Measurements from ENCODE around the gene UTP15.

UTP15 gene, protein sequence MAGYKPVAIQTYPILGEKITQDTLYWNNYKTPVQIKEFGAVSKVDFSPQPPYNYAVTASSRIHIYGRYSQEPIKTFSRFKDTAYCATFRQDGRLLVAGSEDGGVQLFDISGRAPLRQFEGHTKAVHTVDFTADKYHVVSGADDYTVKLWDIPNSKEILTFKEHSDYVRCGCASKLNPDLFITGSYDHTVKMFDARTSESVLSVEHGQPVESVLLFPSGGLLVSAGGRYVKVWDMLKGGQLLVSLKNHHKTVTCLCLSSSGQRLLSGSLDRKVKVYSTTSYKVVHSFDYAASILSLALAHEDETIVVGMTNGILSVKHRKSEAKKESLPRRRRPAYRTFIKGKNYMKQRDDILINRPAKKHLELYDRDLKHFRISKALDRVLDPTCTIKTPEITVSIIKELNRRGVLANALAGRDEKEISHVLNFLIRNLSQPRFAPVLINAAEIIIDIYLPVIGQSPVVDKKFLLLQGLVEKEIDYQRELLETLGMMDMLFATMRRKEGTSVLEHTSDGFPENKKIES

DNA sequence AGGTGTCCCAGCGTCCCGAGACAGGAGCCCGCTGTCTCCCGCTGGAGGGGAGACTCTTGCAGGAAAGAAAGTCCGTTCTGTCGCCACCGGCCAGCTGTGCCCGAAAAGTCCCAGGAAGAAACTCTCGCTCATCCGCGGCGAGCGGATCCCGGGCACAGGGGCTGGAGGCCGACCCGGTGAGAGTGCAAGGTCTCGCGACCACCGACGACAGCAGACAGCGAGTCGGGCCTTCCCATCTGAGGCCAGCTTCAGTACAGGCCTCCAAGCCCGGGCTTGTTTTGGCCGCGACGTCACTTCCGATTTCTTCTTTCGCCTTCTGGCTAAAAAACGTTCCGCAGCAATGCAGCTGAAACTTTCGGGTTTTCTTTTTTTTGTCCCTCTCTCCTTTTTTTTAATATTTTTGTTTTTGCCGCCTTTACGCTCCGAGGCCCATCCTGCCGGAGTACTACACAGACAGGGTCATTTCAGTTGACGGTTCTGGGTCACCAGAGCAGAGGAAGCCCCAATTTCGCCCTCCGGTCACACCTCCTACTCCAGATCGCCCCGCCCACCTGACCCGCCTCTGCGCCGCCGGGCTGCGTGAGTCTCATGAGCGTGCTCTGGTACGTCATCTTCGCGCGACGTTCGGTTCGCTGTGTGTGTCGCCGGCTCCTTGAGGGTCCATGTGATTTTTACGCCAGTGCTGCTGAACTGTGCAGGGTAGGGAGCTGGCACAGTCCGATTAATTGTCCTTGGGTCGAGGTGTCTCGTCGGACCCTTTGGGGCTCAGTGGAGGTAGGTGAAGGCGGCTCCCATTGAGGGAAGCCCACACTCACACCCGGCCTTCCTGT, at the start of gene UTP15, which contains the start of gene ANKRA2:
UTP15 (plus strand) TSS at position 605 of the 830 bp plus-strand sequence. CDS start 1,602 bp downstream, outside the sequence.
ANKRA2 (minus strand) TSS at position 501 of the 830 bp plus-strand sequence. CDS start 2,758 bp downstream, outside the sequence.
- peak; percentile 96 for DNase-seq (ENCODE audit: low spot score)

DNA sequence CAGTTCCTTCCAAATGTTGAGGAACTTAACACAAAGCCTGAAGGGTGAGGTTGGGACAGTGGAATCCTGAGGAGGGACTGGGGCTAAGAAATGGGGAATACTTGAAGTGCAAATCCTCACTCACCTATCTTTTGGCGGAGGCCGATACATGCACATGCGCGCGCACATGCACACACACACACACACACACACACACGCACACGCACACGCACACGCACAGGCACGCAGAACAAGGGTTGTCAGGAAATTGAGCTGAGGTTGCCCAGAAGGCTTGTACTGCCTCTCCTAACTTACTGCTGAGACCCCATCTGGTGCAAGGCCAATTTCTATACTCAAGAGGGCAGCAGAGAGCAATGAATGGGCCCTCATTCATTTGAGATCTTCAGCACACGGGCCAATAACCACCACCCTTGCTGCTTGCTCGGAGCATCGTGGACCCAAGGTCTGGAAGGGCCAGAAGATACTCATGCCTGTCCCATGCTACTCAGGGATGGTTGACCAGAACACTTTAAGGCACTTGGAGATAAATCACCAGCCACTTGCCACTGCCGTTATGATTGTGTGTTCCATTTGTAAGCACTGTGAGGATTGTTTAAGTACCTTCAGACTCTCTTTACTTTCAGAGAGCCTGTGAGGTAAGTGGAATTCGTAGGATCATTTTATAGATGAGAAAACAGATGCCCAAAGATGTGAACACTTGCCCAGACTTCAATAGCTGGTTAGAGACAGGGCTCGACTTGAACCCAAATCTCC, 45.8 kb upstream of the UTP15 start:
- DNase-seq (ENCODE audit: low spot score), result peak; percentile 74

- DNase-seq (ENCODE audit: low spot score), result no peak
These were observed 42.6 kb upstream of the UTP15 start for GRCh38 chr5:73522989-73523388.

- DNase-seq (ENCODE audit: low spot score), result no peak
These were observed 41.7 kb upstream of the UTP15 start for GRCh38 chr5:73523861-73524260.

GRCh38 chr5:73525606-73526203, 39.8 kb upstream of the UTP15 start:
- no peak for DNase-seq (ENCODE audit: low spot score)

DNA sequence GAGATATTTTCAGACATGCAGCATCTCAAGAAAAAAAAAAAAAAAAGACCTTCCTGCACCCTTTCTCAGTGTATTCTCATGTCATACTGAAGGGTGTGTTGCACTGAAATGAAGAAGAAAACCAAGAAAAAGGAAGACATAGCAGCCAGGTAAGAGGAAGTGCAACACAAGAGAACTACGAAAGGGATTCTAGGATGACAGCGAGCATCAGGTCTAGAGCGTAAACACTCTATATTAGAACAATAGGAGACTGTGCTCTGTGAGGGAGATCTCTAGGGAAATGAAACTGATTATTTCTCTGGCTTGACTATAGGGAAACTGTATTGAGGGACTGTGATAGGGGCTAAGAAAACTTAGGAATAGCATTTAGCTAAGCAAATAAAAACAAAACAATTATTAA, 37.3 kb upstream of the UTP15 start:
- DNase-seq (ENCODE audit: low spot score), result no peak

DNA sequence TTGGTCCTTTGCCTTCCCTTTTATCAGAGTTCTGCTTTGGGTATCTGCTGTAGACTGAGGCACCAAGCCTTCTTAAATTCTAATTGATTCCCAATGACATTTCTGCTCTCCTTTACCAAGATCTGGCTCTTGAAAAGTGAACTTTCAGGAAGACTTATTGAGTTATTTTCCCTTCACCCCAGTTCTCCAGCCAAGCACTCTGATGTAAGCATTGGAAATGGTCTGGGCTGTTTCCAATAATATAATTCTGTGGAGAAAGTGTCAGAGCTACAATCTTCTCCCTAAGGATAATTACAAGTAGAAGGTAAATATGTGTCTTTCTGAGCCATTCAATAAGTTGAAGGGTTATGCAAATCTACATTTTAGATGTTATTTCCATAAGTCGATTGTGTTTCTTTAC, 36.5 kb upstream of the UTP15 start:
- no peak for DNase-seq (ENCODE audit: low spot score)

DNA sequence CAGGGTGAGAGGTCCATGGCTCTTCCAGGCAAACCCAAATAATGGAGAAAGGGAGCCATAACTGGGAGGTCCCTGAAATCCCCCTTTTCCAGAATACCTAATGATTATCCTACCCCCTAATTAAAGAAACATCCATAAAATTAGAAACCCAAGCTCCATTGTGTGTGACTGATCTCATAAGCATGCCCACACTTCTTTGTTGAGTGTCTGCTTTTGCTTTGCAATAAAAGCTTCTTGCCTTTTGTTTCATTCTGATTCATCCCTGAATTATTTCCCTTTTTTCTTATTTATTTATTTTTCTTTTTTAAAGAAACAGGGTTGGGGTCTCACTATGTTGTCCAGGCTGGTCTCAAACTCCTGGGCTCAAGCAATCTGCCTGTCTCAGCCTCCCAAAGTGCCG, 34.2 kb upstream of the UTP15 start:
- no peak for DNase-seq (ENCODE audit: low spot score)

DNA sequence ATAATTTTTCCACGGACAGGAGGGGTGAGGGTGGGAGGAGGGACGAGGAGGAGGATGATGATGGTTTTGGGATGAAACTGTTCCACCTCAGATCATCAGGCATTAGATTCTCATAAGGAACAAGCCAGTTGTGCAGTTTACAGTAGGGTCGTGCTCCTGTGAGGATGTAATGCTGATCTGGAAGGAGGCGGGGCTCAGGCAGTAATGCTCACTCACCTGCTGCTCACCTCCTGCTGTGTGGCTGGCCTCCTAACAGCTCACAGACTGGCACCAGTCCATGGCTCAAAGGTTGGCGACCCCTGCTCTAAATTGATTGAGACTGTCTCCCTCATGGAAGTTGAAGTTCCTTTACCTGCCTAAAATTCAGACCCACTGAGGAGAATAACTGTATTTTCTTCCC, 33.3 kb upstream of the UTP15 start:
- no peak for DNase-seq (ENCODE audit: low spot score)

- no peak for DNase-seq (ENCODE audit: low spot score)
These were observed 31.4 kb upstream of the UTP15 start for GRCh38 chr5:73534011-73534644.

- DNase-seq (ENCODE audit: low spot score), result no peak
These were observed 30.6 kb upstream of the UTP15 start for GRCh38 chr5:73534971-73535370.

GRCh38 chr5:73539730-73540129, 25.8 kb upstream of the UTP15 start:
- no peak for DNase-seq (ENCODE audit: low spot score)

DNA sequence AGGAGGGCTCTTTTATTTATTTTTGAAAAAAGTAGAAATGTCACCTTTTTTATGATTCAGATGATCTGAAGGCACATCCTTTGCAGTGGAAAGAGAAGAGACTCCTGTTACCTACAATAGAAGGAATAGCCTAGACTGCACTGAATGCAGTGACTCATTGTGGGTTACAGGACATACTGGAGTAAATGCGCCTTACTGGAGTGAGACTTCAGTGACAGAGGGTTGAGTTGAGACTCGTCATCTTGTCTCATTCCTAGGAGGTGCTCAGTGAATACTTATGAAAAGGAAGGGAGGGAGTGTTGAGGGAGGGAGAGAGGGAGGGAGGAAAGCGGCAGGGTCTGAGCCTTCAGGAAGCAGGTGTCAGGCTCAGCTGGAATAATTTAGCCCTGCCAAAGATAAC, 25.4 kb upstream of the UTP15 start:
- DNase-seq (ENCODE audit: low spot score), result no peak

- DNase-seq (ENCODE audit: low spot score), result no peak
These were observed 23.5 kb upstream of the UTP15 start for GRCh38 chr5:73542020-73542419.

DNA sequence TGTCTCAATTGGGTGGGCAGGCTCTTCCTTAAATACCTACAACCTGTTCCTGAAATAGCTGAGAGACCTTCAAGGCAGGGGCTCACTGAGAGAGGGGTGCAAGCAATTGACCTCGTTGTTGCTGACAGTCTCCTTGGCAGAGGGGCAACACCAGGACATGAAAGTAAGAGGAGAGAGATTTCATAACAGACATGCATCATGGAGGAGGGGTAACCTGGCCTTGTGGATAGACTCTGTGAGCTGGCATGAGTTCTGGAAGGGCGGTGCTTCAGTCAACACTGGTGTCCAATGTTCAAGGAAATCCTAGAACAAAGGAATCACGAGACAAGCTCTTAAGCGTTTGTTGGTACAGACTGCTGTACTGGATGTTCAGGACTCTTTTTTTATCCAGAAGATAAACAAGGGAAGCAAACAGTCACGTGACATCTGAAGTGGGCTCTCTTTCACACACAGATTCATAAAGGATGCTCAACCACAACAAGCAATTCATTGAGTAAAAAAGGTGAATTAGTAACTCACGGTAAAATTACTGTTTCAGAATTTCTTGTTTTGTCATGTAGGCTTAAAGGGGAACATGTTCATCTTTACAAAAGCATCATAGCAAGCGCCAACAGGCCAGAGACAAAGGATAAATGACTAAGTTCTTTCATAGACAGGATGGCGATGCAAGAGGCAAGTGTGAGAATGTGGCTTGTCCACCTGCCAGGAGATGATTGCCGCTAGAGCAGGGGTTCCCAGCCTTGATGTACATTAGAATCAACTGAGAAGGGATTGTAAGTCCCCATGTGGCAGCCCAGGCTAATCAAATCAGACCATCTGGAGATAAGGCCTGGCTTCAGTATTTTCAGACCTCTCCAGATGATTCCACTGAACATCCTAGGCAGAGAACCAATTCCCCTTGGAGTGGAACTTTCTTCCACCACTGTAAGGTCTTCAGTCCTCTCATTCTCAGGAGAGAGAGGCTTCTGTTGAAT, 20.8 kb upstream of the UTP15 start:
- no peak for DNase-seq (ENCODE audit: low spot score)

- DNase-seq (ENCODE audit: low spot score), result no peak
These were observed 20.2 kb upstream of the UTP15 start for GRCh38 chr5:73545403-73545779.

DNA sequence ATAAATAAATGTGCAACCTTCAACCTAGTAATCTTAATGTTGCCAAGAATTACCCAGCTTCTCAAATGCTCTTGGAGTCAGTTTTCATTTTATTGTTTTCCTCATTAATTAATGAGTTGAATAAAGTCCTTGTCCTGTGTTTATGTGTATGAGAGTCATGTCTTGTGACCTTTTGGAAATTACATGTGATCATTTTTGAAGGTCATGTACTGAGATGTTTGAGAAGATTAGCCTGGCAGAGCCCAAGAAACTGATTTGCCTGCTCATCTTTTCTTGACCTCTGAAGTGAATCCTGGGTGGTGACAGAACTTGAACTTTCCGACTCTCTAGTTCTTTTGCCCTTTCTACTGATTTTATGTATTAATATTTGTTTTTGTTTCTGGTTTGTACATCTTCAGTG, 15.5 kb upstream of the UTP15 start:
- DNase-seq (ENCODE audit: low spot score), result no peak

DNA sequence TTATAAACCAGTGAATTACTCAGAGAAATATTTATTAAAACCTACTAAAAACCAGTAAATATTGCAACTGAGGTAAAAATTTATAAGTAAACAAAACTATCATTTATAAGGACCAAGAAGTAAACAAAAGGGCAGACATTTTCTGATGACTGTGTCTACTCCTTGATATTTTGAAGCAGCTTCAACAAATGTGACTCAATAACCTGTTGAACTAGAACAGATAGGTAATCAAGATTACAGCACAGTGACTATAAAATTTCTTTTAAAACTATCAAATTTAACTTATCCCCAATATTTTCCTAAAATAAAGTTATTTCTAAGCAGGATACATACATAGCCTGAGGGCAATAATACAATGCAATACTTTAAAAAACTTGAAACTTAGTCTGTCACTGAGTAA, 12.9 kb upstream of the UTP15 start:
- DNase-seq (ENCODE audit: low spot score), result no peak

- DNase-seq (ENCODE audit: low spot score), result no peak
These were observed 6.6 kb upstream of the UTP15 start for GRCh38 chr5:73558950-73559349.

DNA sequence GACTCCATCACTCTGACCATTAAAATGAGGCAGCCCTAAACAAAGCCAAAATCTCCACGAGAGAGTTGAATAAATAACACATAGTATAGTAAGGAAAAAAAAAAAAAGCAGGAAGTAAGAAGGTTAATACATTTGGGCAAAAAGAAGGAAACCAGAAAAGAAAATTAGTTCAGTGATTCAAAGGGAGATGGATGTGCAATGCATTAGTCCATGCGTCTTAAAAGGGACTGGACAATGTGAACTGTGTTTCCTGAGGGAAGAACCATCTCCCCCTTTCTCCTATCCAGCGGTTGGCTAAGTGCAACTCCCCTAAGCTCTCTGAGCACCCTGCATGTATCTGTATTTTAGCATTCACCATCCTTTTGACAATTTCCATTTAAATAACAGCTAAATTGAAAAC, 1.5 kb upstream of the UTP15 start:
- no peak for DNase-seq (ENCODE audit: low spot score)

Measured in putamen (tissue), 1 donor.